Suprapubic skin (tissue), 4 donors: Measurements from ENCODE around the gene CCDC60.

Source experiments
- EP300 ChIP-seq: sonication (generic); formaldehyde crosslinking; IDR thresholded peaks from one replicate; pipeline ENCODE4 v1.6.1; 2017; ENCODE audit warnings: antibody characterized with exemption
- POLR2A ChIP-seq, 2 donors: fragments of 450-650 bp; IDR thresholded peaks; one replicate each; pipeline ENCODE4 v1.6.1; 2017; ENCODE audit warnings: antibody characterized with exemption in 2 of 2, mild to moderate bottlenecking in 2 of 2, moderate library complexity in 2 of 2
- POLR2AphosphoS5 ChIP-seq, 3 donors: sonication (generic); formaldehyde crosslinking; IDR thresholded peaks; one replicate each; pipeline ENCODE4 v1.6.1; 2017; ENCODE audit warnings: antibody characterized with exemption in 3 of 3
- TF ChIP-seq, protein P1 (sequence below), 2 donors: fragments of 200-600 bp in 1 of 2; fragments of 450-650 bp in 1 of 2; sonication (generic) in 1 of 2; IDR thresholded peaks; one replicate each; pipeline ENCODE4 v1.5.1; 2016 to 2019; ENCODE audit warnings: antibody characterized with exemption in 2 of 2, mild to moderate bottlenecking in 1 of 2, moderate library complexity in 1 of 2

DNA sequence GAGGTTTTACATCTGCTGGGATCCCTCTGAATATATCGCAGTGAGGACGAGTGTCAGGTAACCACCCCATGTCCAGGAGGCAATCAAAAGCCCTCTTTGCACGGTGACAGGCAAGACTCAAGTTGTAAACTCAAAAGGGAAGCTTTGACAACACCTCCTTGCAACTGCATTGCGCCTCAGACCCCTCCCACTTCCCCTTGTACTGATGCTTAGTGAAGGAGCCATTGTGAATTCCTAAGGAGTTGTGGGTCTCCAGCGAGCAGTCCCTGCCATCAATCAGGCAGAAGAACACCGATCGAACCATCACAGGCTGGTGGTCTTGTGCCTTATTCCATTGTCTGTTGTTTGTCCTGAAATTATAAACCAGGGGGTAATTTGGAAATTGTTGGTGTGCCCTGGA is 112.6 kb downstream of the CCDC60 start:
- TF ChIP-seq, protein P1, sequence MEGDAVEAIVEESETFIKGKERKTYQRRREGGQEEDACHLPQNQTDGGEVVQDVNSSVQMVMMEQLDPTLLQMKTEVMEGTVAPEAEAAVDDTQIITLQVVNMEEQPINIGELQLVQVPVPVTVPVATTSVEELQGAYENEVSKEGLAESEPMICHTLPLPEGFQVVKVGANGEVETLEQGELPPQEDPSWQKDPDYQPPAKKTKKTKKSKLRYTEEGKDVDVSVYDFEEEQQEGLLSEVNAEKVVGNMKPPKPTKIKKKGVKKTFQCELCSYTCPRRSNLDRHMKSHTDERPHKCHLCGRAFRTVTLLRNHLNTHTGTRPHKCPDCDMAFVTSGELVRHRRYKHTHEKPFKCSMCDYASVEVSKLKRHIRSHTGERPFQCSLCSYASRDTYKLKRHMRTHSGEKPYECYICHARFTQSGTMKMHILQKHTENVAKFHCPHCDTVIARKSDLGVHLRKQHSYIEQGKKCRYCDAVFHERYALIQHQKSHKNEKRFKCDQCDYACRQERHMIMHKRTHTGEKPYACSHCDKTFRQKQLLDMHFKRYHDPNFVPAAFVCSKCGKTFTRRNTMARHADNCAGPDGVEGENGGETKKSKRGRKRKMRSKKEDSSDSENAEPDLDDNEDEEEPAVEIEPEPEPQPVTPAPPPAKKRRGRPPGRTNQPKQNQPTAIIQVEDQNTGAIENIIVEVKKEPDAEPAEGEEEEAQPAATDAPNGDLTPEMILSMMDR (IDR thresholded peaks at IDR 0.05): no peak
- TF ChIP-seq POLR2AphosphoS5 (IDR thresholded peaks at IDR 0.05) (no peak), EP300 (no peak), POLR2A (IDR thresholded peaks at IDR 0.05) (no peak)
